Chondrocyte (in vitro differentiated cells): ENCODE data around the gene RRP12. TPM values are rescaled to one million over a fixed set of nuclear protein-coding genes. Genes with fewer than 3 reads are reported as not detected.

Experiments
- DNase-seq: peaks from one replicate; pipeline ENCODE4 v3.0.0; 2021; ENCODE audit warnings: mixed read lengths, low spot score
- H3K27ac Mint-ChIP-seq: one replicate; pipeline ENCODE4 v1.8.0; 2021; ENCODE audit warnings: mild to moderate bottlenecking, moderate library complexity, mixed read lengths; ENCODE audit not compliant: unreplicated experiment
- H3K27me3 Mint-ChIP-seq: 2 replicates; pipeline ENCODE4 v1.8.0; 2021; ENCODE audit warnings: low read depth, mixed read lengths
- H3K36me3 Mint-ChIP-seq: 2 replicates; pipeline ENCODE4 v1.8.0; 2021; ENCODE audit warnings: low read depth, mixed read lengths
- H3K4me1 Mint-ChIP-seq: 2 replicates; pipeline ENCODE4 v1.8.0; 2021; ENCODE audit warnings: low read depth, mild to moderate bottlenecking, mixed read lengths
- H3K4me3 Mint-ChIP-seq: one replicate; pipeline ENCODE4 v1.8.0; 2021; ENCODE audit warnings: mild to moderate bottlenecking, moderate library complexity, mixed read lengths; ENCODE audit not compliant: unreplicated experiment
- H3K9me3 Mint-ChIP-seq: 2 replicates; pipeline ENCODE4 v1.8.0; 2021; ENCODE audit warnings: low read depth, mixed read lengths
- total RNA-seq: library from RNA; stranded (reverse); gene quantifications from 3 replicates; pipeline ENCODE4 v1.2.1, GENCODE V29; 2021
- TF ChIP-seq, protein P1 (sequence below): fragments of 200-600 bp; sonication (generic); IDR thresholded peaks from 2 replicates; pipeline ENCODE4 v1.5.0; 2021; ENCODE audit warnings: antibody characterized with exemption, mild to moderate bottlenecking, moderate library complexity

Gene RRP12
- total RNA-seq, 1 donor from 2014 or later: 22.1 TPM

GRCh38 chr10:97321804-97322190 lies 79.3 kb downstream of the RRP12 start:
- TF ChIP-seq, protein P1, sequence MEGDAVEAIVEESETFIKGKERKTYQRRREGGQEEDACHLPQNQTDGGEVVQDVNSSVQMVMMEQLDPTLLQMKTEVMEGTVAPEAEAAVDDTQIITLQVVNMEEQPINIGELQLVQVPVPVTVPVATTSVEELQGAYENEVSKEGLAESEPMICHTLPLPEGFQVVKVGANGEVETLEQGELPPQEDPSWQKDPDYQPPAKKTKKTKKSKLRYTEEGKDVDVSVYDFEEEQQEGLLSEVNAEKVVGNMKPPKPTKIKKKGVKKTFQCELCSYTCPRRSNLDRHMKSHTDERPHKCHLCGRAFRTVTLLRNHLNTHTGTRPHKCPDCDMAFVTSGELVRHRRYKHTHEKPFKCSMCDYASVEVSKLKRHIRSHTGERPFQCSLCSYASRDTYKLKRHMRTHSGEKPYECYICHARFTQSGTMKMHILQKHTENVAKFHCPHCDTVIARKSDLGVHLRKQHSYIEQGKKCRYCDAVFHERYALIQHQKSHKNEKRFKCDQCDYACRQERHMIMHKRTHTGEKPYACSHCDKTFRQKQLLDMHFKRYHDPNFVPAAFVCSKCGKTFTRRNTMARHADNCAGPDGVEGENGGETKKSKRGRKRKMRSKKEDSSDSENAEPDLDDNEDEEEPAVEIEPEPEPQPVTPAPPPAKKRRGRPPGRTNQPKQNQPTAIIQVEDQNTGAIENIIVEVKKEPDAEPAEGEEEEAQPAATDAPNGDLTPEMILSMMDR: no peak
- Mint-ChIP-seq H3K4me1 (peaks cover 18% of the 10 kb centered on the region), H3K36me3 (no peaks in the 10 kb centered on the region), H3K4me3 (no peak overlapping the region), H3K27me3 (peaks cover 10% of the 10 kb centered on the region), H3K9me3 (no peaks in the 10 kb centered on the region), H3K27ac (no peak overlapping the region)
- no peak for DNase-seq

GRCh38 chr10:97321032-97321803 lies 79.9 kb downstream of the RRP12 start:
- Mint-ChIP-seq H3K4me1 (peaks cover 18% of the 10 kb centered on the region), H3K9me3 (no peaks in the 10 kb centered on the region), H3K27ac (no peak overlapping the region), H3K4me3 (peak overlapping the region; percentile 66), H3K27me3 (peaks cover 10% of the 10 kb centered on the region), H3K36me3 (no peaks in the 10 kb centered on the region)
- no peak for DNase-seq
- TF ChIP-seq, protein P1: no peak

DNA sequence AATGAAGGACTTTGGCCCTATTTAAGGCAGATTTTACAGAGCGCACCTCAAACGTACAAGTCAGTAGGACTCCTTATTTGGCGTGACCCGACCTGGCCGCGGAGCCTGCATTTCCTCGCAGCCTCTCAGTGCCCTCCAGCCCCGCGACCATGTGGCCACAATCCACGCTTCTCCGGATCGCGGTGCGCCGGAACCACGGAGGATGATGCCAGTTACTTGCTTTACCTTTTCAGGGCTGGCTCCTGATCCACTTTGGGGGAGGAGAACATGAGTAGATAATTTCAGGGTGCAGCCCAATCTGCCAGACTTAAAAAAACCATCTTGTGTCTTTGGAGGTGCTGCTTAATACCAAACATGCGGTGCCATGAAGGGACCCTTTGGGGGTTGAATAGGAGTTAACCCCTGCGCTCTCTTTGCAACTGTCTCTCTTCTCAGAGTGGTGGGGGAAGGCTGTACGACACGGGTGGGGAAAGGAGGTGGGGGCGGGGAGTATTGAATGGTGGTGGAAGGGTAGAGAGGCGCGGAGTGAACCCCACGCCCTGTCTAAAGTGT lies 80.6 kb downstream of the RRP12 start:
- TF ChIP-seq, protein P1: no peak
- no peak for DNase-seq
- Mint-ChIP-seq H3K27me3 (peaks cover 10% of the 10 kb centered on the region), H3K27ac (no peak overlapping the region), H3K4me1 (peaks cover 18% of the 10 kb centered on the region), H3K9me3 (no peaks in the 10 kb centered on the region), H3K36me3 (no peaks in the 10 kb centered on the region), H3K4me3 (peak overlapping the region; percentile 66)

DNA sequence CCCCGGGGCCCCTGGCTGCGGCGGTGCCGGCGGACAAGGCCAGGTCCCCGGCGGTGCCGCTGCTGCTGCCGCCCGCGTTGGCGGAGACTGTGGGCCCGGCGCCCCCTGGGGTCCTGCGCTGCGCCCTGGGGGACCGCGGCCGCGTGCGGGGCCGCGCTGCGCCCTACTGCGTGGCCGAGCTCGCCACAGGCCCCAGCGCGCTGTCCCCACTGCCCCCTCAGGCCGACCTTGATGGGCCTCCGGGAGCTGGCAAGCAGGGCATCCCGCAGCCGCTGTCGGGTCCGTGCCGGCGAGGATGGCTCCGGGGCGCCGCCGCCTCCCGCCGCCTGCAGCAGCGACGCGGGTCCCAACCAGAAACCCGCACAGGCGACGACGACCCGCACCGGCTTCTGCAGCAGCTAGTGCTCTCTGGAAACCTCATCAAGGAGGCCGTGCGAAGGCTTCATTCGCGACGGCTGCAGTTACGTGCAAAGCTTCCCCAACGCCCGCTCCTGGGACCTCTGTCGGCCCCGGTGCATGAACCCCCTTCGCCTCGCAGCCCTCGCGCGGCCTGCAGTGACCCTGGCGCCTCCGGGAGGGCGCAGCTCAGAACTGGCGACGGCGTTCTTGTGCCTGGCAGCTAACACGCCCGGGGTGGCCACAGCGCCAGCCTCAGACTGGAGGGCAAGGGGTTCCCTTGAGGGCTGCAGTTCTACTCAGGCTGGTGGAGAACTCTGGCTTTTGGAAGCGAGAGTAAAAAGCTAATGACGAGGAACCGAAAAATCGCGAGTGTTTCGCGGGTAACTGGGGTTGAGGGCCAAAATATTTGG lies 81.3 kb downstream of the RRP12 start:
- H3K4me1 Mint-ChIP-seq: peaks cover 18% of the 10 kb centered on the region
- H3K4me3 Mint-ChIP-seq: peak overlapping the region; percentile 66
- no peaks in the 10 kb centered on the region for H3K36me3 Mint-ChIP-seq
- H3K9me3 Mint-ChIP-seq: no peaks in the 10 kb centered on the region
- TF ChIP-seq, protein P1: no peak
- H3K27ac Mint-ChIP-seq: no peak overlapping the region
- DNase-seq: no peak
- peaks cover 10% of the 10 kb centered on the region for H3K27me3 Mint-ChIP-seq
